Stimulated activated CD4-positive, alpha-beta T cell treated with anti-CD3 and anti-CD28 coated beads, Interleukin-2, amount 100 ng/mL, for 4 hours (primary cell): Measurements from ENCODE around the gene PPP2R1B.
"Not testable (repeated sequence)": the region's sequence is repeated elsewhere in the genome, so short reads cannot be mapped to it uniquely, and the experiment has no call there.

Source experiments
- DNase-seq: peaks from one replicate; pipeline ENCODE4 v3.0.0-alpha.2; 2020; ENCODE audit warnings: low read depth

Gene PPP2R1B

GRCh38 chr11:111726301-111726713 lies 39.9 kb downstream of the PPP2R1B start:
- DNase-seq, result no peak

DNA sequence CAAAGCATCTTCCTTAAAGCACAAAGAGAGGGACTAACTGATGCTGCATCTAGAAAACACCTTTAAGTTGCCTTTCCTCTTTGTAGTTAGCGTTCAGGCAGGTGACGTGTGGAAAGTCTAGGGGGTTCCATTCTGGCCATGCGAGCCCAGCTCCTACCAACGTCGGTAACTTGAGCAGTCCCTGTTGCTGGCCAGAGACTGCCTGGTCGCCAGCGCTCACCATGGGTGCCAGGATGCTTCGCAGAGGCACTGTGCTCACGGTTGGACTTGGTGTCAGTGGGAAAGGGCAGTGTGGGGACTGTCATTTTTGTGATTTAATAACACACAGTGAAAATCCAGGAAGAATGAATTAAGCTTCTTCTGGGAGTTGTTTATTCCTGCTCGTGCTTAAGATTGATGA lies 40.6 kb downstream of the PPP2R1B start:
- no peak for DNase-seq

DNA sequence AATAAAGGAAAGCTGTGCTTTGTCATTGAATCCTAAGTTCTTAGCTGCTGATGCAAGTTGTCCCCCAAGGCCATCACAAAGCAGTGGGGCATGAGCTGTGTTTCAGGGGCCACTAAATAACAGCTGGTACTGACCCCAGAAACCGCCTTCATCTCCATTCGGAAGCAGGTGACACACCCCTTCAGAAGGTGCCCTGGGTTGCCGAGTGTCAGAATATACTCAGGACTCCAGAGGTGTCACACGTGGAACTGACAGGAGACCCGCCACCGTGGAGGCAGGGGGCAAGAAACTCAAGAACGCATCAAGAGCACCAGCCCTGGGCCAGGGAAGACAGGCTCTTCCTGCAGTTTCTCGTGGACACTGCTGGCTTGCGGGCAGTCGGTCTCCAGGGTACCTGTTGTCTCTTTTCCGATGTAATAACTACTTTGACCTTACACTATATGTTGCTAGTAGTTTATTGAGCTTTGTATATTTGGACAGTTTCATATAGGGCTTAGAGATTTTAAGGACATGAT lies 41.5 kb downstream of the PPP2R1B start:
- no peak for DNase-seq

- DNase-seq, result no peak
Measured at GRCh38 chr11:111723595-111723994, 42.6 kb downstream of the PPP2R1B start.

DNA sequence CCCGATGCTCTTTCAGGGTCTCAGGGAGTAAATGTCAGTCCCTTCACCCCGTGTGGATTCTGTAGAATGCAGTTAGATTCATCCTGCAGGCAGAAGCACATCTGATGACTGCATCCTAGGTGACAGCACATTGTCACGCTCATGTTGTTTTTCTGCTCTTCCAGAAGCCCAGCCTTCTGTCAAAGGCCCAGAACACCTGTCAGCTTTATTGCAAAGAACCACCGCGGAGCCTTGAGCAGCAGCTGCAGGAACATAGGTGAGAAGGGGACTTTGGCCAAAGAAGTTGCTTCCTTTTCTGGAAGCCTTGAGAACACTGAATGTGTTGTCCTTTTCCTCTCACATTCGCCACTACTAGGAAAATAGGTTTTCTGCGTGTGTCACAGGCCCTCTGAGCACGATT lies 43.7 kb downstream of the PPP2R1B start:
- no peak for DNase-seq

- DNase-seq, result no peak
Measured at GRCh38 chr11:111720801-111721494, 45.2 kb downstream of the PPP2R1B start.

- no peak for DNase-seq
Measured at GRCh38 chr11:111719379-111719778, 46.8 kb downstream of the PPP2R1B start.

DNA sequence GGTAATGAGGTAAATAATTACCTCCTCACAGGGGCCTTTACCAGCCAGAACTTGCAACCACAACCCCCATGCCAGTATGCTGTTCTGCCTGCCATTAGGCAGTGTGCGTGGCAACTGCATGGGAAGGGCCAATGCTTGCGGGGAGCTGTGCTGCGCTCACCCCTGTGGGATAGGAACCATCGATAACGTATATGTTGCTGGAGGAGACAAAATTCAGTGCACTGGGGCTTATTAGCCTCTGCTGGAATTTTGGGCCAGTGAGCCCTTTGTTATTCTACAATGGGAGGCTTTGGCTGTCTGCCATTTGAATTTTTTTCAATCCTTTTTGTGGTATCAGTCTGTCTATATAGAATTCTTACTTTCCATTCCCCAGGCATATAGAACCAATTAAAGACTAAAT lies 47.3 kb downstream of the PPP2R1B start:
- DNase-seq, result no peak

GRCh38 chr11:111718436-111718835 lies 47.8 kb downstream of the PPP2R1B start:
- no peak for DNase-seq

- not testable (repeated sequence) for DNase-seq
Measured at GRCh38 chr11:111717660-111718059, 48.5 kb downstream of the PPP2R1B start.

GRCh38 chr11:111715142-111715816 lies 50.9 kb downstream of the PPP2R1B start:
- DNase-seq, result no peak

GRCh38 chr11:111714522-111714921 lies 51.7 kb downstream of the PPP2R1B start:
- no peak for DNase-seq

GRCh38 chr11:111707691-111708067 lies 58.5 kb downstream of the PPP2R1B start:
- no peak for DNase-seq

DNA sequence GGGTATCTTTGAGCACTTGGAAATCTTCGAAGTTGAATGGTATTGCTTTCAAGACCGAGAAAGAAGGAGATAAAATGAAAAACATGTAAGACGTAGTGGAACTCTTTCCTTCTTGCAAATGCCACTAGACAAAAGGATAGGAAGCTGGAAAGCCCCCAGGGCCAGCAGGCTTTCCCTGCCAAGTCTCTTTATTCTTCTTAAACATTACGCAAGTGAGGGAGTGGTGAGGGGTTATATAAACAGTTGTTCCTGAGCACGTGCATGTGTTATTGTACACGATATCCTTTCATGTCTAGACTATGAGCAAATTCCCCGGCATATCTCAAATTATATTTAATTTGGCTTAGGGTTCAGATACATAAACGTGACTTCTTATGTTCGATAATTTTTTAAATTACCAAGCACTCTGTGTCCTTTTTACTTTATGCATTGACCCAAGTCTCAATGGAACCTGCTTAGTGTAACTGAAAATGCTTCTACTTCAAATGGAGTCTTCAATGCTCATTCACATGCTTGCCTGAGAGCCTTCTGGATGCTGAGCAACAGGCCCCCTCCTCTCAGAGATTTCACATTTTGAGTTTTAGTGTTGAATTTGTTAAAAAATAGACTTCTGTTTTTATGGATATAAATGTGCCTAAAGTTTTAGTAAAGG lies 59.0 kb downstream of the PPP2R1B start:
- no peak for DNase-seq

GRCh38 chr11:111703576-111703975 lies 62.6 kb downstream of the PPP2R1B start:
- no peak for DNase-seq

DNA sequence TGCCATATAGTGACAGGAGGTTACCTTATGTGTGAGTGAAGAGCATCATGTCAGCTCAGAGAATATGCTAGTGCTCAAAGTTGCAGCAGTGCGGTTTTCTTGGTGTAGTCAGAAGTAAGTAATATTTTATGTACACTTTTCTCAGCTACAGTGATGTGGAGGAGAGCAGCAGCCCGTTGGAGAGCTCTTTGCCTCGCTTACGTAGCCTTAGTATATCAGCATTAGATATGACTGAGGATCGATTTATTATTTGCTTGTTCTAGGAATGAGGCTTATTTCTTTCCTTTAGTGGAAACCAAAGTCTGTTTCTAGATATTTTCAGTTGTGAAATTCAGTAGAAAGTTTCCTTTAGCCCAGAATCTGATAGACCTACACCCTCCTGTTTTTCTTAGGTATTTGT lies 63.6 kb downstream of the PPP2R1B start:
- DNase-seq, result no peak

GRCh38 chr11:111700162-111700561 lies 66.0 kb downstream of the PPP2R1B start:
- DNase-seq, result no peak

- DNase-seq, result no peak
Measured at GRCh38 chr11:111699579-111700156, 66.5 kb downstream of the PPP2R1B start.

GRCh38 chr11:111698852-111699559 lies 67.2 kb downstream of the PPP2R1B start:
- DNase-seq, result no peak

GRCh38 chr11:111697933-111698371 lies 68.2 kb downstream of the PPP2R1B start:
- no peak for DNase-seq

DNA sequence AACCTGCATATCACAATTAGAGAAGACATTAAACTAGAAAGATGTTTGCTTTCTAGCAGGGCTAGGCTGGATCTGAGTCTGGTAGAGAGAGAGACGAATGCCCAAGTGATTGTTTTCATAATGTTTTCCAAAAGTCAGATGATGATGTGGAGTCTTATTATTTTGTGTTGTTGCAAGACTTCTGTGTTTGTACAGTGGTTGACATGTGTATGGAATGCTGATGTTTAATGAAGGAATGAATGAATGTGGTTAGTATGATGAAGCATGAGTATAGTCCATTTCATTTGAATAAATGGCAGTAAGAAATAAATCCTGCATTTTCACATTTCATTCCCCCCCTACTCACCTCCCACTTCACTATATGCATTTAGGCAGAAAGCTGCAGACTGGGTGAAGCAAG lies 69.6 kb downstream of the PPP2R1B start:
- DNase-seq, result no peak

DNA sequence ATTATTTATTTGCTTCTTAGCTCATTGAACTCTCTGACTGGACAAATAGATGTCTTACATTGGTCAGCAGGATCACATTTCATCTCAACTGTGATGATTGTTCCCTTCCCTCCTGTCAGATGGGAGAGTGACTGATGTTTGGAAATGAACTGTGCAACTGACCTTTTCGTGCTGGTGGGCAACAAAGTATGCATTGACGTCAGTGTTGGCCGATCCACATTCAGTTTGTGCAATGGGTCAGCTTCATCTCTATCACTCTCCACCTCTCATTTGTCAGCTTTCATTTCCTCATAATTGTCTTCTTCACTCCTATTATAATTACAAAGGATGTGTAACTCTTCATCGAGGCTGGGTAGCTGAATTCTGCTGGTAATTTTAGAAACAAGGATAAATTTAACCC lies 71.3 kb downstream of the PPP2R1B start:
- DNase-seq, result no peak
